ENCODE results near the gene SLC8B1. TPM values are rescaled to one million over a fixed set of nuclear protein-coding genes. Genes with fewer than 3 reads are reported as not detected.

The SLC8B1 gene
- total and polyA plus RNA-seq, 2 of the 4 experiments (the other 2 are of a cell fraction): 4.1 to 10.2 TPM

DNA sequence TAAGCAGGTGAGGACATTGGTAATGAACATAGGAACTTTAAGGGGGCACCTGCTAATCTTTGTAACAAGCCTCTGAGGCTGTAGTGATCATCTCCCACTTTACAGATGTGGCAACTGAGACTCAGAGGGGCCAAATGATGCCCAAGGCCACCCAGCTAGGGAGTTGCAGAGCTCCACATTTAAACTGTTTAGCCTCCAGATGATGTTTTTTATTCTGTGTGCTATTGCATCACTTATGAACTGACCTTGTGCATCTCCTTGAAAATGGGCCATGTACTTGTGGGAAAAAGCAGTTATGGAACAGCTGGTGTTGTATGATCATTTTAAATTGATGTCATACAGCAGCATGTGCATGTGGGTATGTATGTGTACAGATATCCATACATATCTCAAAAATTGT is 72.2 kb downstream of the SLC8B1 start:
- Histone ChIP-seq H2BK15ac (ENCODE audit: low read depth, low read length) (no peak overlapping the region), H3K9me3 (ENCODE audit: control insufficient read depth, insufficient read depth, low read length) (no peaks in the 10 kb centered on the region), H2BK5ac (ENCODE audit: low read depth, low read length, poor library complexity, severe bottlenecking) (no peak overlapping the region), H3K4ac (ENCODE audit: low read depth, low read length) (no peak overlapping the region), H2BK120ac (ENCODE audit: low read depth, low read length) (no peak overlapping the region), H3K14ac (replicated peaks; ENCODE audit: low read depth, low read length) (no peak overlapping the region), H3K27ac (ENCODE audit: insufficient read depth, low read length) (no peak overlapping the region), H3K23ac (ENCODE audit: low read depth, low read length) (no peak overlapping the region), H3K4me1 (ENCODE audit: control insufficient read depth, insufficient read depth, low read length) (peaks cover 2% of the 10 kb centered on the region; the same call in 1 of the 2 replicates), H3K27me3 (ENCODE audit: control insufficient read depth, insufficient read depth, low read length) (no peaks in the 10 kb centered on the region), H4K20me1 (ENCODE audit: insufficient read depth, low read length) (no peaks in the 10 kb centered on the region), H3K79me1 (ENCODE audit: low read depth in 1 of 2, low read length in 2 of 2) (no peaks in the 10 kb centered on the region), H2AK9ac (replicated peaks; ENCODE audit: low read depth, low read length, poor library complexity) (no peak overlapping the region), H2AK5ac (ENCODE audit: low read depth, low read length) (no peak overlapping the region), H3K9ac (ENCODE audit: low read depth, low read length) (no peak overlapping the region), H3K18ac (ENCODE audit: low read depth, low read length) (no peak overlapping the region), H4K5ac (ENCODE audit: low read depth, low read length) (no peak overlapping the region), H3K56ac (ENCODE audit: extremely low read depth, insufficient read depth, low read length) (no peak overlapping the region), H2BK20ac (ENCODE audit: low read depth, low read length) (no peak overlapping the region), H3K9me1 (ENCODE audit: insufficient read depth, low read length) (no peaks in the 10 kb centered on the region; the same call in 1 of the 2 replicates), H4K8ac (ENCODE audit: low read depth in 2 of 2, low read length in 2 of 2) (no peak overlapping the region), H2AFZ (replicated peaks; ENCODE audit: low read length, poor library complexity) (no peak overlapping the region), H4K91ac (ENCODE audit: insufficient read depth, low read depth, low read length) (no peak overlapping the region), H3K4me2 (ENCODE audit: low read depth, low read length) (no peak overlapping the region), H3K36me3 (ENCODE audit: control insufficient read depth, insufficient read depth, low read length) (peaks cover 5% of the 10 kb centered on the region; the same call in 1 of the 2 replicates), H3K4me3 (ENCODE audit: insufficient read depth, low read depth, low read length) (no peak overlapping the region)
- DNase-seq: no peak
- no peak for TF ChIP-seq USF2 (IDR thresholded peaks at IDR 0.05; ENCODE audit: low read depth, low read length)
- no peak for TF ChIP-seq MXI1 (IDR thresholded peaks at IDR 0.05; ENCODE audit: borderline replicate concordance, low read depth, low read length)
- no peak for TF ChIP-seq BHLHE40 (IDR thresholded peaks at IDR 0.05; ENCODE audit: low read depth, low read length)
- no peak for TF ChIP-seq POLR2A (IDR thresholded peaks at IDR 0.05; ENCODE audit: low read depth, low read length)
- TF ChIP-seq CEBPB (IDR thresholded peaks at IDR 0.05; ENCODE audit: low read depth, low read length): peak; percentile 44; the same call in 1 of the 2 replicates
- TF ChIP-seq SMC3 (IDR thresholded peaks at IDR 0.05; ENCODE audit: low read depth, low read length): no peak
- in situ Hi-C loops (cut with MboI; ENCODE audit: low sequenced_read_pairs) (no loop called here), intact Hi-C loops (cut with micrococcal nuclease) (no loop called here), dilution Hi-C loops (cut with HindIII; ENCODE audit: low sequenced_read_pairs, unreplicated experiment) (no loop called here)
- no peak for ATAC-seq (ENCODE audit: low read depth)
- no TSS peak for BruUV-seq (replicated peaks)
- ChIA-PET POLR2A (ENCODE audit: unreplicated experiment) (no interaction called here), CTCF (no interaction called here)

All from IMR-90 (cell line).